PC-9 (cell line): ENCODE measurements around the gene AKR1C1. TPM values are rescaled to one million over a fixed set of nuclear protein-coding genes. Genes with fewer than 3 reads are reported as not detected.
"Not testable (repeated sequence)": the region's sequence is repeated elsewhere in the genome, so short reads cannot be mapped to it uniquely, and the experiment has no call there.

Source experiments
- BruUV-seq: library from RNA; stranded (reverse); fragments of 400-500 nt; replicated peaks from 2 replicates; lab custom pipeline; 2021; lab: Mats Ljungman, UMichigan
- CTCF ChIA-PET: fragments of 300-600 bp; sonication (Branson Sonifier 250); formaldehyde crosslinking; loops from one replicate; lab custom pipeline; 2022; ENCODE audit warnings: antibody characterized with exemption; lab: Charles Lee
- POLR2A ChIA-PET: fragments of 300-600 bp; sonication (Branson Sonifier 250); formaldehyde crosslinking; loops from one replicate; lab custom pipeline; 2022; ENCODE audit warnings: antibody characterized with exemption; ENCODE audit not compliant: unreplicated experiment; lab: Charles Lee
- DNase-seq, 2 experiments: peaks; one replicate each; pipeline versions ENCODE4 v3.0.0 to v3.0.0-alpha.2; 2015 to 2022; ENCODE audit warnings: mixed read lengths in 1 of 2
- H2AFZ ChIP-seq: fragments of 200-600 bp; sonication (generic); 2 replicates; pipeline ENCODE4 v1.8.1; 2017; ENCODE audit warnings: antibody characterized with exemption
- H3F3A ChIP-seq: fragments of 200-600 bp; sonication (generic); 2 replicates; pipeline ENCODE4 v1.8.1; 2017; ENCODE audit warnings: antibody characterized with exemption, mild to moderate bottlenecking, low read depth; ENCODE audit not compliant: insufficient read depth
- H3K27ac ChIP-seq: fragments of 200-600 bp; sonication (generic); 2 replicates; pipeline ENCODE4 v1.6.1; 2016; ENCODE audit warnings: mixed run types
- H3K27me3 ChIP-seq: fragments of 200-600 bp; sonication (generic); 2 replicates; pipeline ENCODE4 v1.6.1; 2016; ENCODE audit warnings: low read depth, mixed run types; ENCODE audit not compliant: insufficient read depth
- H3K36me3 ChIP-seq: fragments of 200-600 bp; sonication (generic); 2 replicates; pipeline ENCODE4 v1.6.1; 2016; ENCODE audit warnings: low read depth, mixed run types
- H3K4me1 ChIP-seq: fragments of 200-600 bp; sonication (generic); replicated peaks from 2 replicates; pipeline ENCODE4 v1.6.1; 2016; ENCODE audit warnings: mixed run types; ENCODE audit not compliant: insufficient read depth
- H3K4me2 ChIP-seq: fragments of 200-600 bp; sonication (generic); 2 replicates; pipeline ENCODE4 v1.6.1; 2017; ENCODE audit warnings: mixed run types
- H3K4me3 ChIP-seq: fragments of 200-600 bp; sonication (generic); 2 replicates; pipeline ENCODE4 v1.6.1; 2016; ENCODE audit warnings: mixed run types
- H3K79me2 ChIP-seq: fragments of 200-600 bp; sonication (generic); 2 replicates; pipeline ENCODE4 v1.6.1; 2017; ENCODE audit warnings: low read depth, mixed run types
- H3K9me2 ChIP-seq: fragments of 200-600 bp; sonication (generic); 2 replicates; pipeline ENCODE4 v1.8.1; 2017; ENCODE audit warnings: mild to moderate bottlenecking; ENCODE audit not compliant: insufficient read depth
- H3K9me3 ChIP-seq: fragments of 200-600 bp; sonication (generic); 2 replicates; pipeline ENCODE4 v1.8.1; 2016; ENCODE audit warnings: low read depth; ENCODE audit not compliant: insufficient read depth
- H4K20me1 ChIP-seq: fragments of 200-600 bp; sonication (generic); 2 replicates; pipeline ENCODE4 v1.8.1; 2017; ENCODE audit not compliant: insufficient read depth
- CTCF ChIP-seq: fragments of 200-600 bp; sonication (generic); conservative IDR thresholded peaks from 2 replicates; pipeline ENCODE4 v1.6.1; 2017; ENCODE audit warnings: mixed run types, antibody characterized with exemption, mild to moderate bottlenecking, moderate library complexity
- EZH2 ChIP-seq: fragments of 200-600 bp; sonication (generic); IDR thresholded peaks from 2 replicates; pipeline ENCODE4 v1.8.0; 2017; ENCODE audit warnings: antibody characterized with exemption, low read depth
- intact Hi-C: fragments of 100-400 bp; cut with micrococcal nuclease; formaldehyde crosslinking; loops from one replicate; pipeline ENCODE4 v1.10.0; 2022; ENCODE audit not compliant: unreplicated experiment
- total RNA-seq: library from RNA; stranded (reverse); gene quantifications from 2 replicates; pipeline ENCODE4 v1.2.3, GENCODE V29; 2021

AKR1C1 gene
- total RNA-seq, 1 experiment from 2014 or later = 1,313 TPM

DNA sequence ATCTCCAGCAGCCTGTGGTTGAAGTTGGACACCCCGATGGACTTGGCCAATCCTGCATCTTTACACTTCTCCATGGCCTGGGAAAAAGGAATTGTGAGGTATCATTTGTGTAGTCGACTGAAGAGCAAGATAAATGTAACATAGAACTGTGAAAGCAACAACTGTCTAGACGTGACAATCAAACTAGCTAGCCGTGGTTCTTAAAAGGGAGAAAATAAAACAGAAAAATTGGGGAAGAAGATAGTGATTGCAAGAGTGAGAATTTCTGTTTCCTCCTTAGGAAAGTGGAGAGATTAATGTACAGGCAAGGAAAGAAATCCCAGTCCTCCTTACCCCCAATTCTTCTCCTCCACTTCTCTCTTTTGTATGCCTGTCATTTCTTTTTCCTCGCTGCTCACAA is 35.5 kb downstream of the AKR1C1 start:
- TF ChIP-seq CTCF (no peak), EZH2 (no peak)
- H4K20me1 ChIP-seq = peaks cover 14% of the 10 kb centered on the region
- no peak for DNase-seq
- H3K4me1 ChIP-seq = 0 out of 2 replicates have a peak, but pooled peaks cover 3% of the 10 kb centered on the region
- no peak overlapping the region for H2AFZ ChIP-seq
- peak overlapping the region; percentile 48 for H3K4me3 ChIP-seq
- H3K4me2 ChIP-seq = peak overlapping the region; percentile 84
- intact Hi-C loops = no loop called here
- ChIA-PET POLR2A (no interaction called here), CTCF (no interaction called here)
- peaks cover 60% of the 10 kb centered on the region for H3K79me2 ChIP-seq
- no peaks in the 10 kb centered on the region for H3K27me3 ChIP-seq
- H3K9me2 ChIP-seq = no peaks in the 10 kb centered on the region
- peaks cover 46% of the 10 kb centered on the region for H3F3A ChIP-seq
- H3K36me3 ChIP-seq = peaks cover 41% of the 10 kb centered on the region
- H3K27ac ChIP-seq = peak overlapping the region; percentile 61
- BruUV-seq = no TSS peak
- no peaks in the 10 kb centered on the region for H3K9me3 ChIP-seq

DNA sequence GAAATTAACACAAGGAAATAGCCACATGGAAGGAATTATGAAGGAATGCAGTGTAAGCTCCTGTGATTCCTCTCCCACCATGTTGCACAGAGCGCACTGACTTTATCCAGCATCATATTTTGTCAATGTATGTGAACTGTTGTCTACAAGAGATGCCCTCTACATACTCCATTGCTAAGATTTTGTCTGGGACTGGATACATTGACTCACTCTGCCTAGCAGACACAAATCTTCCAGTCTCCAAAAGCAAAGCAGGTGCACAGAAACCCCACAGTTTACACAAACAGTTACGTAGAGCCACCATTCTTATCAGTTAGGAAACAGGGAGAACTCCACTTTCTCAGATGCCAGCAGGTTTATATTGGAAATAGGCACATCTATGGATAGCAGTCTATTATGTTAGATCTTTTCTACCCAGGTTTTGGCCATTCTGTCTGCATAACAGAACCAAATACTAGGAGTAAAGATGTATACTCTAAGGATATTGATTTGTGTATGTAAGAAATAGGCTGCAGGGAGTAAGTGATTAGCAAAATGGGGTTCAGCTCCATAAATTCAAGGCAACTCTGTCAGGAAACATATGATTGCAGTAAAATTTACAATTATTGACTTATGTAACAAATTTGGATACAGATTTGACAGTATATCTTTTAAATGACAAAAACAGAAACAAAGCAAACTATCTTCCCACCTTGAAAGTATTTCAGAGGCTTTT is 39.0 kb downstream of the AKR1C1 start:
- Histone ChIP-seq H3K27me3 (no peaks in the 10 kb centered on the region), H3K4me3 (peak overlapping the region; percentile 83), H3K9me2 (no peaks in the 10 kb centered on the region), H3K27ac (peak overlapping the region; percentile 92), H3K4me1 (0 out of 2 replicates have a peak, but pooled peaks cover 3% of the 10 kb centered on the region), H4K20me1 (peaks cover 14% of the 10 kb centered on the region), H3F3A (peaks cover 42% of the 10 kb centered on the region), H2AFZ (no peak overlapping the region), H3K9me3 (no peaks in the 10 kb centered on the region), H3K36me3 (peaks cover 41% of the 10 kb centered on the region), H3K4me2 (peak overlapping the region; percentile 84), H3K79me2 (peaks cover 71% of the 10 kb centered on the region)
- intact Hi-C loops = no loop called here
- POLR2A ChIA-PET = interaction anchor here (0.6 kb wide), 1 partner anchor 16 kb away, joined by 4 read pairs; no protein-coding TSS in a partner anchor
- no TSS peak for BruUV-seq
- CTCF ChIA-PET = no interaction called here
- no peak for TF ChIP-seq CTCF
- no peak for DNase-seq

DNA sequence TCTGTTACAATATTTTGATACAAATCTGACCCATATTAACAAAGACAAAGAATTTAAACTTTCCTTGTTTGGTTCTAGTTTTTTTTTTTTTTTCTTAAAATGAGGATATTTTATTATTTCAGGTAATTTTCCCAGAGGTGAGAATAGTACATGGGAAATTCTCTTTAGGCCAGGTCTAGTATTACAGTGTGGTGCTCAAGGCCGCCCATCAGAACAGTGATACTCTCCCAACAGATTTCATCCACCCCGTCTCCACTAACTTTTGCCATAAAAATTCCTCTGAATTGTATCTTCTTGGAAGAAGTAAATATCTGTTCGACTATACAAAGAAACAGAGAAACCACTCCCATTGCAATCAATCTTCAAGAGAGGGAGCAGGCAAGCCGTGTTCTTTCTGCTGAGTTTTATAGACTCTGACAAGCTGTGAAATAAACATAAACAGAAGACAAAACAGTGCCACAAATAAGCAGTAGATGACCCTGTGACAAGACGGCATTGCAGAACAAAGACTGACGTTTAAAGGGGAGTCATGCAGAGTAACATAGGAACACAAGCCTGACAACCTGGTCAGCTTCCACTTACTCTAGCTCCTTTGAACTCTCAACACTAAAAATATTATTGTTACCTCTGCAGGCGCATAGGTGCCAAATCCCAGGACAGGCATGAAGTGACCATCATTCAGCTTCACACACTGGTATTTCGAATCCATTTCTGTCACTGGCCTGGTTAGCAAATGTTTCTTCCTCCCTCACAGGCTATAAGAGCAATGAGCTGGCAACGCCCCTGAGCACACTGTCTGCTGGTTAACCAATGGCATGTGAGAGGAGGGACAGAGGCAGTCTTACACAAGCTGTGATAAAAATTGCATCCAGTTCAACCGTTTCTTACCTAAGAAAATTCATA is 40.2 kb downstream of the AKR1C1 start, which contains the start of gene AKR1C2:
AKR1C2 (minus strand) TSS at position 731 of the 903 bp plus-strand sequence; CDS start at position 709, 22 bp downstream.
- H3K4me3 ChIP-seq = peak within 1 kb of the TSS; percentile 83
- TSS peak; percentile 14 for BruUV-seq
- H3K4me2 ChIP-seq = peak within 1 kb of the TSS; percentile 84
- peaks cover 43% of the 10 kb centered on the region for H3F3A ChIP-seq
- peak in 1 of 2 experiments; percentile 61 for DNase-seq
- H3K4me1 ChIP-seq, POLR2A ChIA-PET, H3K9me2 ChIP-seq, H2AFZ ChIP-seq, H3K27me3 ChIP-seq, CTCF ChIA-PET, intact Hi-C loops, H3K9me3 ChIP-seq: not testable (repeated sequence)
- peaks cover 64% of the 10 kb centered on the region for H3K79me2 ChIP-seq
- H3K27ac ChIP-seq = peak within 1 kb of the TSS; percentile 92
- H4K20me1 ChIP-seq = peaks cover 14% of the 10 kb centered on the region
- H3K36me3 ChIP-seq = peaks cover 37% of the 10 kb centered on the region

DNA sequence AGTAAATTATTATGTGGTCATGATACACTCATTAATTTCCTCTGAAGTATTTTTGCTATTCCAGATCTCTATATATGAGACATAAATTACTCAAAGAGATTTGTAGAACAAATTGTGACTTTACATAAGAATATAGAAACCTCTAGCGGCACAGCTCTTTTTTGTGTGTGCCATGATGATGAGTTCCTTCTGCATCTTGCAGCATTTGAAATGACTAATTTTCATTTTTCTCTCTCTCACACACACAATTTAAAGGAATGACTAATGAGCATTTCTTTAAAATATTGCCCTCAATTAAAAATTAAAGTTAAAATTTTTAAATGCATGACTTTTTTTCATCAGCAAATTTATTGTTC is 40.8 kb downstream of the AKR1C1 start:
- BruUV-seq, H3K4me3 ChIP-seq, H3K9me2 ChIP-seq, intact Hi-C loops, POLR2A ChIA-PET, H2AFZ ChIP-seq, H3K27me3 ChIP-seq, CTCF ChIA-PET, DNase-seq, H3K9me3 ChIP-seq: not testable (repeated sequence)
- peaks cover 37% of the 10 kb centered on the region for H3F3A ChIP-seq
- H4K20me1 ChIP-seq = peaks cover 14% of the 10 kb centered on the region
- peaks cover 58% of the 10 kb centered on the region for H3K79me2 ChIP-seq
- H3K4me2 ChIP-seq = peak overlapping the region; percentile 19; the same call in 1 of the 2 replicates
- peaks cover 11% of the 10 kb centered on the region for H3K4me1 ChIP-seq
- peak overlapping the region; percentile 92 for H3K27ac ChIP-seq
- peaks cover 33% of the 10 kb centered on the region for H3K36me3 ChIP-seq

GRCh38 chr10:5004501-5004900 is 41.3 kb downstream of the AKR1C1 start:
- H2AFZ ChIP-seq, POLR2A ChIA-PET, H3K9me3 ChIP-seq, H3K4me3 ChIP-seq, H3K9me2 ChIP-seq, DNase-seq, BruUV-seq, CTCF ChIA-PET, H3K27me3 ChIP-seq, intact Hi-C loops: not testable (repeated sequence)
- Histone ChIP-seq H3F3A (peaks cover 37% of the 10 kb centered on the region), H3K36me3 (peaks cover 33% of the 10 kb centered on the region), H3K79me2 (peaks cover 55% of the 10 kb centered on the region), H3K4me1 (peaks cover 14% of the 10 kb centered on the region), H3K27ac (peak overlapping the region; percentile 92), H4K20me1 (peaks cover 14% of the 10 kb centered on the region), H3K4me2 (peak overlapping the region; percentile 19; the same call in 1 of the 2 replicates)
